D721Med (cell line): ENCODE data around the gene NOC4L.

ENCODE experiments used
- DNase-seq: peaks from one replicate; pipeline ENCODE4 v3.0.0; 2011; ENCODE audit warnings: low spot score; ENCODE audit not compliant: insufficient read length
- FAIRE-seq: peaks from 2 replicates; lab custom pipeline; 2011; peaks lifted over from hg19 to GRCh38; lab: Jason Lieb, UNC
- CTCF ChIP-seq: IDR thresholded peaks from 2 replicates; pipeline ENCODE4 v1.5.1; 2012; ENCODE audit warnings: mild to moderate bottlenecking, control low read depth; ENCODE audit not compliant: insufficient read depth; ENCODE audit errors: missing control alignments

The NOC4L gene

GRCh38 chr12:132139912-132140311 lies 4.3 kb upstream of the NOC4L start:
- FAIRE-seq (no peak), DNase-seq (no peak)
- no peak for TF ChIP-seq CTCF

GRCh38 chr12:132140501-132140900 lies 3.8 kb upstream of the NOC4L start:
- FAIRE-seq, result no peak
- DNase-seq, result no peak
- no peak for TF ChIP-seq CTCF

DNA sequence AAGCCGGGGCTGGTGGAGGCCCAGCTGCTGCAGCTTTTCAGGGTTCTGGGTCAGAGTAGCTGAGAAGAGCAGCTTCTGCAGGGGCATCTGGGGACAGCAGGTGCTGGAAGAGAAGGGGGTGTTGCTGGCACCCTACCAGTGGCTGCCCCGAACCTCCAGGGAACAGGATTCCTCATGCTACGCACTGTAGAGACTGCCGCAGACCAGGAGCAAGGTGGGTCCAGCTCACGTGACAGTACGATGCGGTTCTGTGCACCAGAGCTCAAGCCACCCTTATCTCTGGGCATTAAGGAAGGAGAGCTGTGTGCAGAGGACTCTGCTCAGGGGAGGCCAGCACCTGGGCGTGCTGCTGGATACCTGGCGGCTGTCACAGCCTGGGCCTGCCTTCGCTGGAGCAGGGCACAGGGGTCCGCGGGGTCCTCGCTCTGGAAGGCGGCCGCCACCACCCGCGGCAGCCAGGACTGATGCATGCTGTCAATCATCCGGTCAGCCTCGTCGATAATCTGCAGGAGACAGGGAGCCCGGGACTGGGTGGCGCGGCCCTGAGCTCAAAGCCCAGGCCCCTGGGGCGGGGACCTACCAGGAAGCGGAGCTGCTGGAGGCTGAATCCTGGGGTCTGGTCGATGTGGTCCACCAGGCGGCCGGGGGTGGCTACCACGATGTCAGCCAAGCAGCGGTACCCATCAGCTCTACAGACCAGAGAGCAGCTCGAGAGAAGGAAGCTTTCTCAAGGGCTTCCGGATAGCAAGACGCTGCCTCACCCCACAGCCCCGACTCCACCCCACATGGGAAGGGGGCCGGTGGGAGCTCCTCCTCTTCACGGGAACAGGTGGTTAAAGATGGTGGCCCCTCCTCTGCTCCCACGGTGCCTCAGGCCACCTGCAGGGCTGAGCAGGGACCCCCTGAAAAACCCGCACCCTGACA lies 3.1 kb upstream of the NOC4L start:
- FAIRE-seq, result no peak
- no peak for TF ChIP-seq CTCF
- no peak for DNase-seq

- TF ChIP-seq CTCF, result no peak
- no peak for DNase-seq
- no peak for FAIRE-seq
Observed at GRCh38 chr12:132141976-132142678, 2.1 kb upstream of the NOC4L start.

DNA sequence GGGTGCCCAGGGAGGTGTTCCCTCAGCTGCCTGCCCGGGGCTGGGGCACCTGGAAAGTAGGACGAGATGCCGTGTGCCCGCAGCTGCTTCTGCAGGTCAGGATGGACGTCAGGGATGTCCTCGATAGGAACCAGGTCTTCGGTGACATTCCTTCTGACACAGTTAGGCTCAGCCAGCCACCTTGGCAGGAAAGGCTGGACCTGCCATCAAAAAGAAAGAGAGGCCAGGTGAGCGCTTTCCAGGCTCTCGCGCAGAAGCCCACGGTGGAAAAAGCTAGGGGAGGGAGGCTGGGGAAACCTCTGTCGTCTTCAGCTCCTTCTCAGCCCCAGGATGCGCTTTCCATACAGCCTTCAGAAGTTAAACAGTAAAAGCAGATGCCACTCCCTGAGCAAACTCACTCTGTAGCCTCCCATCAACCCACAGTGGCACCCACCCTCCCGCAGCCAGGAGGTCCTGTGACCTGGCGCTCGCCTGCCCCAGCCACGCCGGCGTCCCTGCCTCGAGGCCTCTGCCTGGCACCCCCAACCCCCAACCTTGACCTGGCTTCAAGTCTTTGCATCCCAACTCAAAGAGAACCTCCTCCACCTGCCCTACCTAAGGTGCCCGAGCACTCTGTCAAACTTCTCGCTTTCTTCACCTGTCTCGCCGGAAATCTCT lies 1.4 kb upstream of the NOC4L start:
- TF ChIP-seq CTCF, result no peak
- FAIRE-seq (no peak), DNase-seq (no peak)

DNA sequence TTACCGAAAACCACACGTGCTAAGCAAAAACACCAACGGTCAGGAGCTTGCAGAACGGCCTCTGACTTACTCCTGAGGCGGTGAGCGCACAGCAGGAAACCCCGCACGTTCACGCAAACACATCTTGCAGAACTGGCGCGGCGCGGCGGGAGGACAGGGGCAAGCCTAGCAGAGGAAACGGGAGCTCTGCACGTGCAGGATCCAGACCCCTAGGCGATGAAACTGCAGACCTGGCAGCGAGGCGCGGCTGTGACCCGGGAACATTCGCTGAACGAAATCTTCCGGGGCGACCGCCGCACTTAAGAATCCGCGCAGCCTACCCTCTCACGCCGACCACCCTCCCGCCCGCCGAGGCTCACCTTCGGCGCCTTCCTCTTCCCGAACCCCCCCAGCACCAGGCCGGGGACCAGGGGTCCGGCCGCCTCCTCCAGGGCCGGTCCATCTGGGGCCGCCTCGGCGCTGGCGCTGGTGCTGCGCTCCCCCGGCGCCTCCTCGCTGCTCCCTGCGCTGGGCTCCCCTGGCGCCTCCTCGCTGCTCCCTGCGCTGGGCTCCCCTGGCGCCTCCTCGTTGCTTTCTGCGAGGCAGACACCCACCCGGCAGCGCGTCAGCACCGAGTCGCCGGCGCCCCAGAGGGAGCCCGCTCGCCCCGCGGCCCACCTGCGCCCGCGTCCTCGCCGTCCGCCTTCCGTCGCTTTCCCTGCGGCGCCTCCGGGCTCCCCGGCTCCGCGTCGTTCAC lies 753 bp upstream of the NOC4L start:
- no peak for DNase-seq
- TF ChIP-seq CTCF, result no peak
- no peak for FAIRE-seq
